H7 (cell line): ENCODE measurements around the gene SLCO1B1. TPM values are rescaled to one million over a fixed set of nuclear protein-coding genes. Genes with fewer than 3 reads are reported as not detected.
A peak's percentile ranks its signal among the peaks of the same experiment; 100 is the strongest.
"Not testable (repeated sequence)": the region's sequence is repeated elsewhere in the genome, so short reads cannot be mapped to it uniquely, and the experiment has no call there.

Experiments used
- DNase-seq: peaks from one replicate; pipeline ENCODE4 v3.0.0; 2012
- H3K27me3 ChIP-seq: 2 replicates; pipeline ENCODE4 v1.6.0; 2011; ENCODE audit warnings: mild to moderate bottlenecking, low read length; ENCODE audit not compliant: control insufficient read depth, insufficient read depth
- H3K36me3 ChIP-seq: replicated peaks from 2 replicates; pipeline ENCODE4 v1.5.1; 2011; ENCODE audit warnings: low read length; ENCODE audit not compliant: control insufficient read depth, insufficient read depth
- H3K4me3 ChIP-seq: 2 replicates; pipeline ENCODE4 v1.5.1; 2011; ENCODE audit warnings: low read depth, mild to moderate bottlenecking, control low read depth, low read length, moderate library complexity; ENCODE audit not compliant: insufficient read depth
- total RNA-seq: library from RNA; depleted of rRNA; stranded (reverse); fragments of >200 nt; shearing (Covaris generic); gene quantifications from 2 replicates; pipeline ENCODE4 v1.2.3, GENCODE V29; 2014; rRNA removed

SLCO1B1 gene
- 0.04 TPM in 1 of 2 replicates, not detected in the other for total RNA-seq

GRCh38 chr12:21130998-21131397 is at the start of gene SLCO1B1:
Gene SLCO1B1 (plus strand): TSS chr12:21131194. CDS start chr12:21141575, 10,381 bp downstream.
- Histone ChIP-seq H3K27me3 (no peaks in the 10 kb centered on the region), H3K4me3 (no peak within 1 kb of the TSS), H3K36me3 (no peaks in the 10 kb centered on the region)
- no peak for DNase-seq

DNA sequence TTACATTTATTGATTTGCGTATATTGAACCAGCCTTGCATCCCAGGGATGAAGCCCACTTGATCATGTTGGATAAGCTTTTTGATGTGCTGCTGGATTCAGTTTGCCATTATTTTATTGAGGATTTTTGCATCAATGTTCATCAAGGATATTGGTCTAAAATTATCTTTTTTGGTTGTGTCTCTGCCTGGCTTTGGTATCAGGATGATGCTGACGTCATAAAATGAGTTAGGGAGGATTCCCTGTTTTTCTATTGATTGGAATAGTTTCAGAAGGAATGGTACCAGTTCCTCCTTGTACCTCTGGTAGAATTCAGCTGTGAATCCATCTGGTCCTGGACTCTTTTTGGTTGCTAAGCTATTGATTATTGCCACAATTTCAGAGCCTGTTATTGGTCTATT is 46.2 kb upstream of the SLCO1B1 start:
- H3K4me3 ChIP-seq, DNase-seq, H3K27me3 ChIP-seq, H3K36me3 ChIP-seq: not testable (repeated sequence)

- Histone ChIP-seq H3K36me3 (no peaks in the 10 kb centered on the region), H3K4me3 (no peak overlapping the region), H3K27me3 (no peaks in the 10 kb centered on the region)
- DNase-seq: no peak
These were observed 19.3 kb upstream of the SLCO1B1 start for GRCh38 chr12:21111732-21112131.

DNA sequence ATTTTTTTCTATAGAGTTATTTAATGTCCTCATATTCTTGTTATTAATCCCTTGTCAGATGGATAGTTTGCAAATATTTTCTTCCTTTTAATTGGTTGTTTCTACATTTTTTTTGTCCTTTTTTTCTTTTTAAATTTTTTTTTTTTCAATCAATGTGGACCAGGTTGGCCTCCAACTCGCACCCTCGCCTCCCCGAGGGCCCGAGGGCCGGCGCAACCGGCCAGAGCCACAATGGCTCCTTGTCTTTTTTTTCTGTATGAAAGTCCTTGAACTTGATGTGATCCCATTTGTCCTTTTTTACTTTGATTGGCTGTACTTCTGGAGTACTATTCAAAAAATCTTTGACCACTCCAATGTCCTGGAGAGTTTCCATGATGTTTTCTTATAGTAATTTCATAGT is 17.7 kb upstream of the SLCO1B1 start:
- no peak for DNase-seq
- no peaks in the 10 kb centered on the region for H3K36me3 ChIP-seq
- no peaks in the 10 kb centered on the region for H3K27me3 ChIP-seq
- H3K4me3 ChIP-seq: no peak overlapping the region

GRCh38 chr12:21117995-21118394 is 13.0 kb upstream of the SLCO1B1 start:
- no peak for DNase-seq
- Histone ChIP-seq H3K36me3 (no peaks in the 10 kb centered on the region), H3K4me3 (no peak overlapping the region), H3K27me3 (no peaks in the 10 kb centered on the region)

DNA sequence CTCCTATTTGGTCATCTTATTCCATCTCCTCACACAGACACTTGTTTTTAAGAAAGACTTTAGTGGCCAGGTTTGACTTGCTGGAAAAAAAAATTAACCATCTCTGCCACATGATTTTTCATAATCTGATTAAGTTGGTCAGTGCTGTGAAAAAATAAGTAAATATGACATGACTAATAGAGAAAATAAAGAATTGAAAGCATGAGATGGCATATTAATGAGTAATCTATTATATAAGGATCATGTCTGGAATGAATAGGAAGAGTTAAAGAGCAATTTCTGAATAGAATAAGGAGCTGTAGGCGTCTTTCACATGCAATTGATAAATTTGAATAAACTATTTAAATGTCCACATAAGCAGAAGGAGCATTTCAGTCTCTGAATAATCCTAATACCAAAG is 12.2 kb upstream of the SLCO1B1 start:
- Histone ChIP-seq H3K36me3 (no peaks in the 10 kb centered on the region), H3K4me3 (no peak overlapping the region), H3K27me3 (no peaks in the 10 kb centered on the region)
- no peak for DNase-seq

DNA sequence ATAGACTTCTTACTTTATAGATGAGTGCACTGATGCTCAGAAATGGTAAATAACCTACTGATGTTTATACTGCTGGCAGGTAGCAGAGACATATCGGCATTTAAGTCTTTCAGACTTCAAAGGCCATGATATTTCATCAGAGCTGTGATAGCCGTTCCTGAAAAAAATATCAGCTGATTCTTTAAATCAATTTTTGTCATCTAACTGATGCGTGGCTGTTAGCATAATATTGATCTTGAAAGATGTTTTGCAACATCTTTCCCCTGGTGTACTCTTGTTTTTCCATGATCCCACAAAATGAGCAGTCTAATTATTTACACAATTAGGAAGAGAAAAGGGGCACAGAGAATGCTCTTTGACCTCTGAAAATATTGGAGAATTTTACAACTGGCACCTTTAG is 1.6 kb upstream of the SLCO1B1 start:
- DNase-seq: no peak
- no peak overlapping the region for H3K4me3 ChIP-seq
- H3K27me3 ChIP-seq: no peaks in the 10 kb centered on the region
- no peaks in the 10 kb centered on the region for H3K36me3 ChIP-seq

GRCh38 chr12:21129906-21130305 is 1.1 kb upstream of the SLCO1B1 start:
- H3K27me3 ChIP-seq: no peaks in the 10 kb centered on the region

DNA sequence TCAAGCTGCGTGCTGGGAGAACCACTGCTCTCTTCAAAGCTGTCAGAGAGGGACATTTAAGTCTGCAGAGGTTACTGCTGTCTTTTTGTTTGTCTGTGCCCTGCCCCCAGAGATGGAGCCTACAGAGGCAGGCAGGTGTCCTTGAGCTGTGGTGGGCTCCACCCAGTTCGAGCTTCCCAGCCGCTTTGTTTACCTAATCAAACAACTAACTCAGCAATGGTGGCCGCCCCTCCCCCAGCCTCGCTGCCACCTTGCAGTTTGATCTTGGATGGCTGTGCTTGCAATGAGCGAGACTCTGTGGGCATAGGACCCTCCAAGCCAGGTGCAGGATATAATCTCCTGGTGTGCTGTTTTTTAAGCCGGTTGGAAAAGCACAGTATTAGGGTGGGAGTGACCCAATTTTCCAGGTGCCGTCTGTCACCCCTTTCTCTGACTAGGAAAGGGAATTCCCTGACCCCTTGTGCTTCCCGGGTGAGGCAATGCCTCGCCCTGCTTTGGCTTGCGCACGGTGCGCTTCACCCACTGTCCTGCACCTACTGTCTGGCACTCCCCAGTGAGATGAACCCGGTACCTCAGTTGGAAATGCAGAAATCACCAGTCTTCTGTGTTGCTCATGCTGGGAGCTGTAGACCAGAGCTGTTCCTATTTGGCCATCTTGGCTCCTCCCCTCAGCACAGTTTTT is 6.5 kb downstream of the SLCO1B1 start:
- not testable (repeated sequence) for H3K4me3 ChIP-seq, H3K27me3 ChIP-seq, H3K36me3 ChIP-seq, DNase-seq

More at GRCh38 chr12:21129906-21130305, 1.1 kb upstream of the SLCO1B1 start:
- H3K36me3 ChIP-seq: no peaks in the 10 kb centered on the region
- no peak for DNase-seq
- H3K4me3 ChIP-seq: no peak overlapping the region

GRCh38 chr12:21138016-21138415 is 7.0 kb downstream of the SLCO1B1 start:
- Histone ChIP-seq H3K27me3 (no peaks in the 10 kb centered on the region), H3K4me3 (no peak overlapping the region), H3K36me3 (no peaks in the 10 kb centered on the region)
- DNase-seq: no peak

- no peak for DNase-seq
- Histone ChIP-seq H3K36me3 (no peaks in the 10 kb centered on the region), H3K4me3 (no peak overlapping the region)
These were observed 13.3 kb downstream of the SLCO1B1 start for GRCh38 chr12:21144309-21144708.

DNA sequence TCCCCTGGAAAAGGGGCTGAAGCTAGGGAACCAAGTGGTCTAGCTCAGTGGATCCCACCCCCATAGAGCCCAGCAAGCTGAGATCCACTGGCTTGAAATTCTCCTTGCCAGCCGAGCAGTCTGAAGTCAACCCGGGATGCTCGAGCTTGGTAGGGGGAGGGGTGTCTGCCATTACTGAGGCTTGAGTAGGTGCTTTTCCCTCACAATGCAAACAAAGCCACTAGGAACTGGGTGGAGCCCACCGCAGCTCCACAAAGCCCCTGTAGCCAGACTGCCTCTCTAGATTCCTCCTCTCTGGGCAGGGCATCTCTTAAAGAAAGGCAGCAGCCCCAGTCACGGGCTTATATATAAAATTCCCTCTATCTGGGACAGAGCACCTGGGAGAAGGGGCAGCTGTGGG is 18.9 kb downstream of the SLCO1B1 start:
- DNase-seq, H3K36me3 ChIP-seq, H3K27me3 ChIP-seq, H3K4me3 ChIP-seq: not testable (repeated sequence)

More at GRCh38 chr12:21144309-21144708, 13.3 kb downstream of the SLCO1B1 start:
- H3K27me3 ChIP-seq: no peaks in the 10 kb centered on the region

DNA sequence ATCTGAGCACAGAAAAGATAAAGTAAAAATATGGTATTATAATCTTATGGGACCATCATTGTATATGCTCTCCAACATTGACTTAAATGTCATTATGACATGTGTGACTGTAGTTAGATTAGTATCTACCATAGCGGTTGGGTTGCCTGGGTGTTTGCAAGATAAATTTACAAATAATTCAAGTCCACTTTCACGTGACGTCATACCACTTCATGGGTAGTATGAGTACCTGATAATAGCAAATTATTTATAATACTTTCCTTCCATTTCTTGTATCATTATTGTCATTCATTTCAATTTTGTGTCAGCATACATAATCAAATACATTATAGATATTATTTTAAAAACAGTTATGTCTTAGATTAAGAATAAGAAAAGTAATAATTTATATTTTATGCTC is 20.2 kb downstream of the SLCO1B1 start:
- H3K4me3 ChIP-seq: no peak overlapping the region
- no peaks in the 10 kb centered on the region for H3K27me3 ChIP-seq
- DNase-seq: no peak
- no peaks in the 10 kb centered on the region for H3K36me3 ChIP-seq

DNA sequence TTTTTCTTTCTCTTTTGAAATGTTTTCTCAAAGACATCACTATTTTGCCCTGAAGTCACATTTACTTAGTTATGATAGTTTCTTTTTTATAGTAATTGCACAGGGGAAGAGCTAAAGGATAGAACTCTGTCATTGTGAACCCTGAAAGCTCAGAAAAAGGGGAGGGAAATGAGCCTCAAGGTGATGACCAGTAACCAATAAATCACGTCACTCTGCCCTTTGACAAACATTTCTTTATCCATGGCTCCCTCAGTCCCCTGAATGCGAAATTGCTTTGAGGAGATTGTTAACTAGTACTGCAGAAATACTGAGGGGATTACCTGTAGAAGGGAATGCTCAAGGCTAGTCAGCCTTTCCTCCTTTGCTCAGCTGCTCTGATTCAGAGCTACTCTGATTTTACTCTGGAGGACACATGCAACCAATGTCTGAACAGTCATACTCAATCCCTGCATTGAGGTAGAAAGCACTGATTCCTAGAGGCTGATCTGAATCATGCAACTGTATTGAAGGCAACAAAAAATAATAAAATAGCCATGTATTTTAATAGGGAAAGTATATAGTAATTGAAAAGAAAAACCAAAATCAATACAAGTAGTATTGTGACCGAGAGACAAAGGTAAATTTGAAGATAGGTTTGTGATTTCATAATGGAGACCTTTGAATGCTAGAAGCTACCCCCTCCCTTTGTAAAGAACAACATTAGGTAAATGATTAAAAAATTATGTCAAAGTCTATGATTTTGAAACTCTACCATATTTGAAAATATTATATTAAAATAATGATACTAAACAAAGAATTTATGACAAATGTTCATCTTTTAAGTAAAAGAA is 24.7 kb downstream of the SLCO1B1 start:
- Histone ChIP-seq H3K4me3 (no peak overlapping the region), H3K27me3 (no peaks in the 10 kb centered on the region), H3K36me3 (no peaks in the 10 kb centered on the region)
- peak; percentile 4 for DNase-seq

DNA sequence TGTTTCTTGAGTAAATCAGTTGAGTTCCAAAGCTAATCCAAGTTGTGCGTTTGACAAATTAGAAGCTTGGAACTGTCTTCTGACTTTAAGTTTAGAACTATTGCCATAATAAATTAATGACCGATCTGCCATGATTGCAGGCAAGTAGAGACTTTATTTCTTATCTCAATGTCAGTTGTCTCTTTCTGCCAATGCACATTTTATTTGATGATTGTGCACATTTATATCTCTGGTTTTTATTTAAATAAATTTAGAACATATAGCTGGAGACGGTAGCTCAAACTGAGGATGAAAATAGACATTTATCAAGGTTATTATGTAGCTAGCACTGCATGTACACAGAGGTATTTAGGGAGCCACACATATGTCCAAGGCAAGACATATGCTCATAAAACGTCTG is 34.1 kb downstream of the SLCO1B1 start:
- Histone ChIP-seq H3K36me3 (no peaks in the 10 kb centered on the region), H3K4me3 (no peak overlapping the region), H3K27me3 (no peaks in the 10 kb centered on the region)
- no peak for DNase-seq
